Immature natural killer cell (primary cell): Measurements from ENCODE around the gene CELF2. TPM values are rescaled to one million over a fixed set of nuclear protein-coding genes. Genes with fewer than 3 reads are reported as not detected.

Experiments used
- DNase-seq, 3 donors: peaks; one replicate each; pipeline ENCODE4 v3.0.0; 2022; ENCODE audit warnings: mixed read lengths in 1 of 3
- H3K27ac Mint-ChIP-seq, 6 donors: one replicate each; pipeline ENCODE4 v1.8.0; 2020; ENCODE audit warnings: mixed read lengths in 6 of 6, mild to moderate bottlenecking in 5 of 6, inconsistent platforms in 4 of 6, moderate library complexity in 3 of 6
- H3K27me3 Mint-ChIP-seq, 3 donors: one replicate each; pipeline ENCODE4 v1.8.0; 2020 to 2021; ENCODE audit warnings: low read depth in 3 of 3, mild to moderate bottlenecking in 3 of 3, mixed read lengths in 3 of 3, moderate library complexity in 3 of 3, inconsistent platforms in 1 of 3
- H3K36me3 Mint-ChIP-seq, 3 donors: one replicate each; pipeline ENCODE4 v1.8.0; 2020; ENCODE audit warnings: mixed read lengths in 3 of 3, inconsistent platforms in 2 of 3, mild to moderate bottlenecking in 2 of 3
- H3K4me1 Mint-ChIP-seq, 2 donors: one replicate each; pipeline ENCODE4 v1.8.0; 2020; ENCODE audit warnings: inconsistent platforms in 2 of 2, mild to moderate bottlenecking in 2 of 2, mixed read lengths in 2 of 2, moderate library complexity in 1 of 2
- H3K4me3 Mint-ChIP-seq, 5 donors: one replicate each; pipeline ENCODE4 v1.8.0; 2020; ENCODE audit warnings: mild to moderate bottlenecking in 5 of 5, mixed read lengths in 5 of 5, inconsistent platforms in 3 of 5, moderate library complexity in 3 of 5
- H3K9me3 Mint-ChIP-seq, 6 donors: one replicate each; pipeline ENCODE4 v1.8.0; 2020; ENCODE audit warnings: mild to moderate bottlenecking in 6 of 6, mixed read lengths in 6 of 6, inconsistent platforms in 4 of 6, moderate library complexity in 3 of 6
- polyA plus RNA-seq, 3 donors: library from polyadenylated mRNA; unstranded; fragments of 300-500 nt; fragmentation: Illumina TruSeq; gene quantifications; one replicate each; pipeline ENCODE4 v1.2.3, GENCODE V29; 2021

CELF2 gene
- polyA plus RNA-seq, 3 donors from 2014 or later, result 64.2 to 174 (median 95.4) TPM

DNA sequence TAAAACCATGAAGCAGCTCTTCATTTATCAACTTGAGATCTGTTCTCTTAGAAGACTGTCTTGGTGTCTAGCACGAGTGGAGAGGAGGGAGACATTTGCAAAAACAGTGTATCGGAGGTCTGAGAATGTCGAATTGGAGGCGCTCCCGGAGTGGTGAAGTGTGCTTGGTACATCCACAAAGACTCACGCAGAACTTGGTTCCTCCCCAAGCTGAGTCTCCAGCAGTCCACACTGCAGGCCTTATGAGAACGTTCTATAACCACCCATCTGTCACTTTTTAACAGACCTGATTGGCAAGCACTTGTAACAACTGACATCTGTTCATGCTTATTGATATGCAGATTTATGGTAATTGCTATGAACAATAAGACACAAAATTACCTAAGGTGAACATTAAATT, 261.6 kb downstream of the CELF2 start:
- Mint-ChIP-seq H3K36me3 (peaks cover 14 to 58% (median 31%) of the 10 kb centered on the region in 3 donors), H3K27ac (peak overlapping the region in 4 of 6 donors; percentile 18 to 46 (median 40)), H3K4me1 (peaks cover 23 to 53% of the 10 kb centered on the region in 2 donors), H3K4me3 (no peak overlapping the region), H3K27me3 (peaks cover 3 to 32% (median 32%) of the 10 kb centered on the region in 3 donors), H3K9me3 (no peaks in the 10 kb centered on the region)
- DNase-seq, result no peak

DNA sequence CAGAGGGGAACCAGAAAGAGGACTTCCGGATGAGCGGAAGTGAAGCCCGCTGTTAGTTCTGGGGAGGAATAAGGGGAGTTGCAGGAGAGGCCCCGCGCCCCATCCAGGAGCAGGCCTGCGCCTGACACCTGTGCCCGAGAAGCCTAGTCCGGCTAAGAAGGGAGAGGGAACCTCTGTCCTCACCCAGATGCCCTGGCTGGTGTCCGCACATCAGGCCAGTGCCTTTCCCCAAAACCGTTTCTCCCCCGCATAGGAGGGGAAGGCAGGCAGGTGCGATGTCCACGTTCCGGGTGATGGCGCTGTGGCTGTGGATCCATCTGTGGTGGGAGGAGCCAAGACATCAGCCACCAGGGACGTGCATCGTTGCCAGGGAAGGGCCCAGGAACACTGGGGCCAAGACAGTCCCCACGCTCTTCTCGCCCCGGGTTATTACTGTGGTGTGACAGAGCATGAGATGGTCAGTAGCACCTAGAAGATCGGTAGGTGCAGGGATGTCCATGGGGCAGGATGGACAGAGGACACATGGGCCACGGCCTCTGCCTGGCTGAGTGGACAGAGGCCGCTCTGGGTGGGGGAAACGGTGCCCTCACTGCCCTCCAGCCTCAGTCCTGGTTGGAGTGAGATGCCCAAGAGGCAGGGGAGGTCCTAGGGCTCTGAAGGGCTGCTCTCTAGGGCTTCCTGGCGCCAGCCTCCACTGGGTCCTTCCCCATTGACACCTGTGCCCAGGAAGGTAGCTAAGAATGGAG, 262.7 kb downstream of the CELF2 start:
- Mint-ChIP-seq H3K27ac (peak overlapping the region; percentile 19 to 86 (median 74)), H3K9me3 (no peaks in the 10 kb centered on the region), H3K4me1 (peaks cover 16 to 42% of the 10 kb centered on the region in 2 donors), H3K4me3 (no peak overlapping the region), H3K27me3 (peaks cover 3 to 30% (median 25%) of the 10 kb centered on the region in 3 donors), H3K36me3 (peaks cover 10 to 51% (median 27%) of the 10 kb centered on the region in 3 donors)
- no peak for DNase-seq

DNA sequence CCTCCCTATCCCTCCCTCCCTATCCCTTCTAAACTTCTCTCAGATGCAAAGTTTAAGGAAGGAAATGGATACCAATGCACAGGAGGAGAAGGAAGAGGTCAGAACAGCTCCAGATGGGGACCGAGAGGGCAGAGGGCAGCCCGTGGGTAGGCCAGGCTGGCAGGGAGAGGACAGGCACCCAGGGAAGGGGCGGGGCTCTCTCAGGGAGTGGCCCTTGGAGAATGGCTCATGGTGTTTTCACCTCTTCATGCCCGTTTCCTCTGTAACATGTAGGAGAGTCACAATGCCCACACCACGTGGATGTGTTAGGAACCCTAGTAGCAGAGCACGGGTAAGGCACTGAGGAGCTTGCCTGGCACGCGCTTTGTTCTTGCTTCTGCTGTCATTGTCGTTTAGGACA, 264.5 kb downstream of the CELF2 start:
- Mint-ChIP-seq H3K4me3 (peak overlapping the region in 1 of 5 donors; percentile 35), H3K9me3 (no peaks in the 10 kb centered on the region), H3K27ac (peak overlapping the region in 1 of 6 donors; percentile 83), H3K27me3 (peaks cover 3 to 23% (median 21%) of the 10 kb centered on the region in 3 donors), H3K4me1 (peaks cover 15 to 29% of the 10 kb centered on the region in 2 donors), H3K36me3 (peaks cover 7 to 38% (median 26%) of the 10 kb centered on the region in 3 donors)
- DNase-seq, result no peak

DNA sequence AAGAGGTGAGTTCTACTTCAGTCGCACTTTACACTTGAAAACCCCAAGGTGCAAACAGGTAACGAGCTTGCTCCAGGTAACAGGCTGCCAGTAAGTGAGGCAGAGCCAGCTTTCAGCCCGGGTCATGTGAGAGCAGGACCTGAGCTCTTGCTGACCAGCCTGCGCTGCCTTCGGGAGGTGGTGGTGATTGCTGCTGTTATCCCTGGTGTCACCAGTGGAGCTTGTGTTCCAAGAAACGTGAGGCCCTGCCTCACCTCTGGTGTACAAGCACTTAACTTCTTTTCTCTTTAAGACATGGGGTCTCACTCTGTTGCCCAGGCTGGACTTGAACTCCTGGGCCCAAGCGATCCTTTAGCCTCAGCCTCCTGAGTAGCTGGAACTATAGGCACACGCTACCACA, 265.0 kb downstream of the CELF2 start:
- peak overlapping the region in 1 of 6 donors; percentile 83 for H3K27ac Mint-ChIP-seq
- H3K36me3 Mint-ChIP-seq, result peaks cover 7 to 34% (median 23%) of the 10 kb centered on the region in 3 donors
- peaks cover 13 to 25% of the 10 kb centered on the region in 2 donors for H3K4me1 Mint-ChIP-seq
- DNase-seq, result no peak
- H3K9me3 Mint-ChIP-seq, result no peaks in the 10 kb centered on the region
- no peak overlapping the region for H3K4me3 Mint-ChIP-seq
- H3K27me3 Mint-ChIP-seq, result peaks cover 3 to 22% (median 19%) of the 10 kb centered on the region in 3 donors

DNA sequence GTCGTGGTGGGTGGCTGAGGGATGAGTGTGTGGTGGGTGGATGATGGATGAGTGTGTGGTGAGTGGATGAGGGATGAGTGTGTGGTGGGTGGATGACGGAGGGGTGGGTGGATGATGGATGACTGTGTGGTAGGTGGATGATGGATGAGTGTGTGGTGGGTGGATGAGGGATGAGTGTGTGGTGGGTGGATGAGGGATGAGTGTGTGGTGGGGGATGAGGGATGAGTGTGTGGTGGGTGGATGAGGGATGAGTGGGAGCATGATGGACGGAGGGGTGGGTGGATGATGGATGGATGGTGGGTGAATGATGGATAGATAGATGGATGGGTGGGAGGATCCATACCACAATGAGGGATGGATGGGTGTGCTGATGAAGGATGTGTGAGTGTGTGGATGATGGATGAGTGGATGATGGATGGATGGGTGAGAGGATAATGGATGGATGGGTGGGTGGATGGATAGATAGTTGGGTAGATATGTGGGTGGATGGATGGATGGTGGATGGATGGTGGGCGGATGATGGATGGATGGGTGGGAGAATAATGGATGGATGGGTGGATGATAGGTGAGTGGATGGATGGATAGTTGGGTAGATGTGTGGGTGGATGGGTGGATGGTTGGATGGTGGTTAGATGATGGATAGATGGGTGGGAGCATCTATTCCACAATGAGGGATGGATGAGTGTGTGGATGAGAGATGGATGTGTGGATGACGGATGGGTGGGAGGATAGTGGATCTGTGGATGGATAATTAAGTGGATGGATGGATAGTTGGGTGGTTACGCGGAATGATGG, 266.8 kb downstream of the CELF2 start:
- no peak for DNase-seq
- peaks cover 5 to 33% (median 28%) of the 10 kb centered on the region in 3 donors for H3K27me3 Mint-ChIP-seq
- peaks cover 11 to 37% (median 23%) of the 10 kb centered on the region in 3 donors for H3K36me3 Mint-ChIP-seq
- H3K4me1 Mint-ChIP-seq, result peaks cover 15 to 32% of the 10 kb centered on the region in 2 donors
- no peak overlapping the region for H3K27ac Mint-ChIP-seq
- no peak overlapping the region for H3K4me3 Mint-ChIP-seq
- no peaks in the 10 kb centered on the region for H3K9me3 Mint-ChIP-seq

DNA sequence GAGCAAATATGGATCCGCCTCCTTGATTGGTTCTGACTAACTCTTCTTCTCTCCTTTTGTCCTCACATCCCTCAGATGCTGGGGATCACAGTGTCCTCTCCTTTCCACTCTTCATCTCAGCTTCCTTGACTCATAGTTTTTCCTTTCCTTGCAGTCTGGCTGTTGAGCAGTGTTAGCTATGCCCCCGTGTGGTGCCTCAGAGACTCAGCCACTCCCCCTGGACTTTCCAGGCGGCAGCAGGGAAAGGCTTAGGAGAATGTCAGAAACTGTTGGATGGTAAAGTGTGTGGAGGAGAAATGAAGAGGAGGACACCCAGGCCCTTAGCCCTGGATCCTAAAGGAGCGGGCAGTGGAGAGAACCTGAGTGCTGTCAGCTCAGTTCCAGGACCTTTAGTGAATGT, 267.5 kb downstream of the CELF2 start:
- Mint-ChIP-seq H3K4me1 (peaks cover 17 to 34% of the 10 kb centered on the region in 2 donors), H3K9me3 (no peaks in the 10 kb centered on the region), H3K36me3 (peaks cover 11 to 40% (median 20%) of the 10 kb centered on the region in 3 donors), H3K4me3 (no peak overlapping the region), H3K27ac (no peak overlapping the region), H3K27me3 (peaks cover 5 to 31% (median 29%) of the 10 kb centered on the region in 3 donors)
- no peak for DNase-seq

DNA sequence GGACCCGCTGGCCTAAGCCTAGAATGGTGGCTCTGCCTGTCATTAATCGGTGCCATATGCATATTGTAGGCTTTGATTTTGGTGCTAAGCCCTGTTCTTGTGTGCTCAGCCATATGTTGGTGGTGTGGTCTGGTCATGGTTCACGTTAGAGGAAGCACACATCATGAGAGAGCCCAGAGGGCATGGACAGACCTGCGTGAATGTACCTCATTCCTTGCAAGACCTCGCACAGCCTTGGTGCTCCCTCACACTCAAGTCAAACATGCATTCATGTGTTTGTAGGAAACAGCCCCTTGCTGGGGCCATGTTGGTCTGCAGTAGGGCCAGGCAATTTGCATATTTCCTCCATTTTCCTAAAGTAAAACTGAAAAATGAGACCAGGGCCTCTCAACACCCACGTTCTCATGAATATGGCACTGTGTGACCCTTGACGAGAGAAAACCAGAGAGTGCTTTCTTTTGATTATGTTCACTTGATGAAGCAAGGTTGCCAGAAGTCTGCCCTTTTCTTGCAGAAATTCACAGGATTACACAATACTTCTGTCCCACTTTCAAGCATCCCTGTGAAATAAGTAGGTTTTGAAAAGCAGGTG, 268.7 kb downstream of the CELF2 start:
- peaks cover 13 to 32% of the 10 kb centered on the region in 2 donors for H3K4me1 Mint-ChIP-seq
- H3K27me3 Mint-ChIP-seq, result peaks cover 5 to 27% (median 25%) of the 10 kb centered on the region in 3 donors
- peak overlapping the region in 3 of 6 donors; percentile 41 to 69 (median 44) for H3K27ac Mint-ChIP-seq
- no peaks in the 10 kb centered on the region for H3K9me3 Mint-ChIP-seq
- peaks cover 8 to 36% (median 13%) of the 10 kb centered on the region in 3 donors for H3K36me3 Mint-ChIP-seq
- no peak overlapping the region for H3K4me3 Mint-ChIP-seq
- DNase-seq, result no peak

DNA sequence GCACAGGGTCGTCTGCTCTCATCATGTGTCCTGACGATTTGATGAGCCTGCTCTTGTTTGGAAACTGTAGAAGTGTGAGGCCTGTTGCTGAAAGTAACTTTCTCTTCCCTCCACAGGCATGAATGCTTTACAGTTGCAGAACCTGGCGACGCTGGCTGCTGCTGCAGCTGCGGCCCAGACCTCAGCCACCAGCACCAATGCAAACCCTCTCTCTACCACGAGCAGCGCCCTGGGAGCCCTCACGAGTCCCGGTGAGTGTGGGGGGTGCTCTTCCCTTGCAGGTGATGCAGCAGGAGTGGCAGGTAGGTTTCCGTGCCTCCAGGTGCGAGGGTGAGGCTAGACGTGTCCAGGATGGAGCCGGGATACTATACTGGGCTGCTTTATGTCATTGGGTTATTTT, 270.6 kb downstream of the CELF2 start:
- DNase-seq, result no peak
- H3K4me3 Mint-ChIP-seq, result no peak overlapping the region
- peaks cover 2 to 33% (median 17%) of the 10 kb centered on the region in 3 donors for H3K27me3 Mint-ChIP-seq
- peak overlapping the region in 4 of 6 donors; percentile 22 to 71 (median 53) for H3K27ac Mint-ChIP-seq
- H3K36me3 Mint-ChIP-seq, result peaks cover 19 to 44% (median 23%) of the 10 kb centered on the region in 3 donors
- peaks cover 18 to 45% of the 10 kb centered on the region in 2 donors for H3K4me1 Mint-ChIP-seq
- no peaks in the 10 kb centered on the region for H3K9me3 Mint-ChIP-seq

DNA sequence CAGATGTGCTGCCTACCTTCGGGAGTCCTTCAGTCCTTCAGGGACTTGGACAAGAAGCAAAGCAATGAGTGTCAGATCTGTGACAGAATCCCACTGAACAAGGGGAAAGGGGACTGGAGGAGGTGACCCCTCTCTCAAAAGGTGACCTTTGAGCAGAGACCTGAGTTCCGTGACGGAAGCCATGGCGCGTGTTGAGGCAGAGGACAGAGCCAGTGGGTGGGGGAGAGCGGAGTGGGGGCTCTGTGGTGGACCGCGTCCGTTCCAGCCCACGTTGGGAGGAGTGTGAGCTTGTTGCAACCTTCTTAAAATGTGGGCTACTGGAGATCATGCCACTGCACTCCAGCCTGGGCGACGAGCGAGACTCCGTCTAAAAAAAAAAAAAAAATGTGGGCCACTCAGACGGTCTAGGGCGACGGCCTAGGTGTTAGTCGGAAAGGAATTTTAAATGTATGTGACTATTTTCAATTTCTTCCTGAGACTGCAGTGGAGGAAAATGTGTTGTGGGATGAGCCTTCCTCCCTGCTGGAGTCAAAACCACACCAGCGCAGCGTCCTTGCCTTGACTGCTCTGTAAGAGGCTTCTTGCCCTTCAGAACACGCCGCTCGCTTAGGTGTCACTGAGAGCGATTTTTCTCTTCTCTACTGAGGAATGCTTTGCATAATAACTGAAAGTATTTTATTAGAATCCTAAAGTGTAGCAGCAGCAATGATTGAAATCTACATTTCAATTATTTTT, 272.7 kb downstream of the CELF2 start:
- no peak for DNase-seq
- Mint-ChIP-seq H3K4me1 (peaks cover 27 to 64% of the 10 kb centered on the region in 2 donors), H3K4me3 (peak overlapping the region in 1 of 5 donors; percentile 27), H3K27me3 (peaks cover 2 to 38% (median 21%) of the 10 kb centered on the region in 3 donors), H3K27ac (peak overlapping the region in 5 of 6 donors; percentile 16 to 78 (median 71)), H3K9me3 (no peaks in the 10 kb centered on the region), H3K36me3 (peaks cover 23 to 61% (median 39%) of the 10 kb centered on the region in 3 donors)

DNA sequence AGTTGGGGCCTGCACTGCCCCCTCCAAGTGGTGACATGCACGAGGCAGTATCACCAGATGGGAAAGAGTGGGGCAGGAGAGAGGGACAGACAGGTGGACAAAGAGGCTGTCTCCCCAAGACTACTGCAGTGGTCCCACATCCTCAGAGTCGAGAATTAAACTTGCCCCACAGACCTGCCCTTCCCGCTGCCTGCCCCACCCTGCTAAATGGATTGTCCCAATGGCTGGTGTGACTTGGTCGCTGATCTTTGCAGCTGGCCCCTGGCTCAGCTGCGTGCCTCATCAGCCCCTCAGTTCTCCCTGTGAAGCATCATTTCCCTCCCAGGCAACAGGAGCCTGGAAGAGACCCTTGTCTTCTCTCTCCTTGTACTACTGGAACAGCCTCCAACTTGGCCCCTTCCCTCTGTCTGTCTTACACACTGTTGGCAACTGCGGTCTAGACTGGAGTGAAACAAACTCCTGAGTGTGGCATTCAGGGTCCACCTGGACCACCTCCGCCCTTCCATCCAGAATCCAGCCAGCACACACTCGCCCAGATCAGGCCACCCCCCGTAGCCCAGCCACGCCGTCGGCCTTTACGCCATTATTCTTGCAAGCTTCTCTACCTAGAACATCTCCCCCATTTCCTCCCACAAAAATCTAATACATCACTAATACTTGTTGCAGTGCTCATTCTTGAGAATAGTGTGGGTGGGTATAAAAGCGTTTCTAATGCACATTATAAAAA, 275.1 kb downstream of the CELF2 start:
- peaks cover 31 to 71% (median 54%) of the 10 kb centered on the region in 3 donors for H3K36me3 Mint-ChIP-seq
- no peaks in the 10 kb centered on the region for H3K9me3 Mint-ChIP-seq
- no peak for DNase-seq
- H3K4me1 Mint-ChIP-seq, result peaks cover 41 to 86% of the 10 kb centered on the region in 2 donors
- peak overlapping the region in 5 of 6 donors; percentile 10 to 86 (median 68) for H3K27ac Mint-ChIP-seq
- peak overlapping the region in 2 of 5 donors; percentile 3 to 6 for H3K4me3 Mint-ChIP-seq
- H3K27me3 Mint-ChIP-seq, result peaks cover 5 to 42% (median 37%) of the 10 kb centered on the region in 3 donors

DNA sequence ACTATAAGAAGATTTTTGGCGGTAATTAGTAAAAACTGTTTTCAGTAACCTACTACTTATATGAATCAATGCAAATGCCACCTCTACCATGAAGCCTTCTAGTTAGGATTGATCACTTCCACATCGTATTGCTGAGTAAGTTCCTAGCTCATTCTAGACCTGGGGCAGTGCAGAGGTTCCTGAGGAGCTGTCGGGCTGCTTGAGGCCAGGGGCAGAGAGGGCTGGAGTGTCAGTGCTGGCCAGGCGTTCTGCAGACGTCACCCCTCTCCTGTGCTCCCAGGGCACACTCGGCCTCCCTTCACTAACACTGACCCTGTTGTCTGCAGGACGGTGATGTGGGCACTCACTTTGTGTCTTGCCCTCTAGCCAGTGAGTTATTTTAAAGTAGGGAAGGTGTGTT, 275.7 kb downstream of the CELF2 start:
- no peak for DNase-seq
- no peaks in the 10 kb centered on the region for H3K9me3 Mint-ChIP-seq
- peak overlapping the region in 1 of 5 donors; percentile 6 for H3K4me3 Mint-ChIP-seq
- H3K27ac Mint-ChIP-seq, result peak overlapping the region in 4 of 6 donors; percentile 10 to 86 (median 66)
- peaks cover 31 to 73% (median 60%) of the 10 kb centered on the region in 3 donors for H3K36me3 Mint-ChIP-seq
- peaks cover 5 to 45% (median 35%) of the 10 kb centered on the region in 3 donors for H3K27me3 Mint-ChIP-seq
- peaks cover 47 to 91% of the 10 kb centered on the region in 2 donors for H3K4me1 Mint-ChIP-seq

DNA sequence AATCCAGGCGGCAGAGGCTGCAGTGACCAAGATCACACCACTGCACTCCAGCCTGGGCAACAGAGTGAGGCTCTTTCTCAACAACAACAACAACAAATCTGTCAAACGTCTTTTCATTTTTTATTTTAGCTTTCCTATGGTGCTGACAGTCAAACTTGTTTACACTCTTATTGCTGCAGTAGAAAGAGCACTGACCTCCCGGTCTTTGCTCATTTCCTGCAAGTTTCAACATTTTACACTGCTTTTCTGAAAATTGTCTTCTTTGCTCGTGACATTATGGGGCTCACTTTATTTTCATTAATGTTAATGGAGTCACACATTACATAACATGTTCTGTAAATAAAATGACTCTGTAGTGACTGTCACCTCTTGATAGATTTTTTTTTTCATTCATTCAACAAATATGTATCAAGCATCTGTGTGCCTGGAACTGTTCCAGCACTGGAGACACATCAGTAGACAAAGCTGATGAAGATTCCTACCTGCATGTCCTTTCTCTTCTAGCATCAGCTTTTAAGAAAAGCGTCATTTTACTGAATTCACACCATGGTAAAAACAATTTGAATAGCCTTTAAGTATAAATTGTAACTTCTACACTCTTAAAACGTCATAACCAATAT, 277.3 kb downstream of the CELF2 start:
- Mint-ChIP-seq H3K4me1 (peaks cover 50 to 90% of the 10 kb centered on the region in 2 donors), H3K27ac (peak overlapping the region in 5 of 6 donors; percentile 46 to 76 (median 67)), H3K36me3 (peaks cover 26 to 66% (median 56%) of the 10 kb centered on the region in 3 donors), H3K4me3 (no peak overlapping the region), H3K27me3 (peaks cover 3 to 43% (median 33%) of the 10 kb centered on the region in 3 donors), H3K9me3 (no peaks in the 10 kb centered on the region)
- no peak for DNase-seq
